WI38 (cell line): ENCODE results near the gene ACY1.
A peak's percentile ranks its signal among the peaks of the same experiment; 100 is the strongest.
"Not testable (repeated sequence)": the region's sequence is repeated elsewhere in the genome, so short reads cannot be mapped to it uniquely, and the experiment has no call there.

Experiments used
- H3K4me3 ChIP-seq: 2 replicates; pipeline ENCODE4 v1.5.1; 2011; ENCODE audit warnings: low read depth, mild to moderate bottlenecking, control low read depth, low read length
- CTCF ChIP-seq: IDR thresholded peaks from 2 replicates; pipeline ENCODE4 v1.5.1; 2012; ENCODE audit warnings: low read depth, mild to moderate bottlenecking, control low read depth, low read length

ACY1 gene

GRCh38 chr3:51992017-51992682 is 8.8 kb downstream of the ACY1 start:
- no peak for TF ChIP-seq CTCF
- H3K4me3 ChIP-seq: no peak overlapping the region

- H3K4me3 ChIP-seq: not testable (repeated sequence)
Measured at GRCh38 chr3:51993657-51994056, 10.3 kb downstream of the ACY1 start.

- no peak for TF ChIP-seq CTCF
- H3K4me3 ChIP-seq: peak overlapping the region; percentile 99
Measured at GRCh38 chr3:51994530-51994929, 11.2 kb downstream of the ACY1 start.

- H3K4me3 ChIP-seq: peak within 1 kb of the TSS; percentile 99
- no peak for TF ChIP-seq CTCF
Measured at GRCh38 chr3:51995346-51996163, 12.2 kb downstream of the ACY1 start, which contains the start of gene RPL29. TSS of gene RPL29 (minus strand) at chr3:51995895. CDS start at chr3:51995461, 434 bp downstream.

- H3K4me3 ChIP-seq: no peak overlapping the region
- TF ChIP-seq CTCF: no peak
Measured at GRCh38 chr3:51997172-51997571, 13.8 kb downstream of the ACY1 start.

GRCh38 chr3:51997935-51998596 is 14.7 kb downstream of the ACY1 start:
- no peak overlapping the region for H3K4me3 ChIP-seq
- no peak for TF ChIP-seq CTCF

- H3K4me3 ChIP-seq: no peak overlapping the region
- TF ChIP-seq CTCF: no peak
Measured at GRCh38 chr3:51998774-51999173, 15.4 kb downstream of the ACY1 start.
